HG03159 (cell line): ENCODE results near the gene TBL2.
"Not testable (repeated sequence)": the region's sequence is repeated elsewhere in the genome, so short reads cannot be mapped to it uniquely, and the experiment has no call there.

ENCODE experiments used
- ATAC-seq: cut with Tn5 transposase; IDR thresholded peaks from one replicate; pipeline ENCODE4 v1.9.1; 2021; ENCODE audit warnings: mild to moderate bottlenecking, moderate library complexity; ENCODE audit not compliant: unreplicated experiment

The TBL2 gene

GRCh38 chr7:73570977-73571376 lies 7.4 kb downstream of the TBL2 start:
- no peak for ATAC-seq

GRCh38 chr7:73570521-73570920 lies 7.9 kb downstream of the TBL2 start:
- no peak for ATAC-seq

- ATAC-seq, result no peak
These were observed 9.3 kb downstream of the TBL2 start for GRCh38 chr7:73569042-73569608.

GRCh38 chr7:73567846-73568685 lies 10.3 kb downstream of the TBL2 start:
- no peak for ATAC-seq

- no peak for ATAC-seq
These were observed 11.2 kb downstream of the TBL2 start for GRCh38 chr7:73567140-73567539.

GRCh38 chr7:73566431-73566830 lies 11.9 kb downstream of the TBL2 start:
- not testable (repeated sequence) for ATAC-seq

- no peak for ATAC-seq
These were observed 12.6 kb downstream of the TBL2 start for GRCh38 chr7:73565675-73566340.

GRCh38 chr7:73560109-73560835 lies 18.1 kb downstream of the TBL2 start:
- no peak for ATAC-seq

GRCh38 chr7:73557397-73558257 lies 20.8 kb downstream of the TBL2 start, which contains the start of gene BCL7B:
BCL7B (minus strand) TSS chr7:73557690; CDS start chr7:73557578, 112 bp downstream.
- ATAC-seq, result peak; percentile 49

GRCh38 chr7:73557108-73557396 lies 21.3 kb downstream of the TBL2 start:
- peak; percentile 87 for ATAC-seq

- ATAC-seq, result no peak
These were observed 21.9 kb downstream of the TBL2 start for GRCh38 chr7:73556208-73557107.

GRCh38 chr7:73555411-73555982 lies 22.9 kb downstream of the TBL2 start:
- ATAC-seq, result no peak

- not testable (repeated sequence) for ATAC-seq
These were observed 28.3 kb downstream of the TBL2 start for GRCh38 chr7:73550093-73550492.

- ATAC-seq, result no peak
These were observed 29.2 kb downstream of the TBL2 start for GRCh38 chr7:73549176-73549575.

- no peak for ATAC-seq
These were observed 30.5 kb downstream of the TBL2 start for GRCh38 chr7:73547841-73548240.

GRCh38 chr7:73544678-73545077 lies 33.7 kb downstream of the TBL2 start:
- ATAC-seq, result no peak

GRCh38 chr7:73541722-73542121 lies 36.7 kb downstream of the TBL2 start:
- ATAC-seq, result no peak

GRCh38 chr7:73539709-73540108 lies 38.7 kb downstream of the TBL2 start:
- no peak for ATAC-seq

GRCh38 chr7:73538510-73538909 lies 39.9 kb downstream of the TBL2 start:
- ATAC-seq, result not testable (repeated sequence)
